IMR-90 (cell line): ENCODE data around the gene GLIS1. TPM values are rescaled to one million over a fixed set of nuclear protein-coding genes. Genes with fewer than 3 reads are reported as not detected.

Source experiments
- ATAC-seq: fragments of 200-7000 bp; cut with Tn5 transposase; 2 replicates; pipeline ENCODE4 v1.9.1; 2020; ENCODE audit warnings: low read depth, mild to moderate bottlenecking, moderate library complexity
- BruUV-seq: library from RNA; stranded (reverse); fragments of 400-500 nt; replicated peaks from 2 replicates; lab custom pipeline; 2021; lab: Mats Ljungman, UMichigan
- CTCF ChIA-PET: fragments of 300-600 bp; formaldehyde crosslinking; extraction: SDS; loops from one replicate; lab custom pipeline; 2021; ENCODE audit warnings: antibody characterized with exemption; lab: Yijun Ruan, JAX
- POLR2A ChIA-PET: fragments of 300-600 bp; sonication (Branson Sonifier 250); formaldehyde crosslinking; loops from one replicate; lab custom pipeline; 2022; ENCODE audit warnings: antibody characterized with exemption; ENCODE audit not compliant: unreplicated experiment; lab: Charles Lee
- DNase-seq: peaks from one replicate; pipeline ENCODE4 v3.0.0; 2013
- H2AFZ ChIP-seq: replicated peaks from 2 replicates; pipeline ENCODE3; 2013; ENCODE audit warnings: low read length, mild to moderate bottlenecking; ENCODE audit not compliant: poor library complexity
- H2AK5ac ChIP-seq: 2 replicates; pipeline ENCODE4 v1.6.1; 2013; ENCODE audit warnings: low read depth, low read length, inconsistent platforms
- H2AK9ac ChIP-seq: replicated peaks from 2 replicates; pipeline ENCODE3; 2013; ENCODE audit warnings: mild to moderate bottlenecking, low read depth, low read length, moderate library complexity; ENCODE audit not compliant: poor library complexity
- H2BK120ac ChIP-seq: 2 replicates; pipeline ENCODE4 v1.6.1; 2013; ENCODE audit warnings: low read depth, low read length, inconsistent platforms
- H2BK15ac ChIP-seq: 3 replicates; pipeline ENCODE4 v1.6.1; 2013; ENCODE audit warnings: low read depth, low read length, inconsistent platforms
- H2BK20ac ChIP-seq: 2 replicates; pipeline ENCODE4 v1.6.1; 2013; ENCODE audit warnings: low read depth, mild to moderate bottlenecking, inconsistent platforms, low read length, moderate library complexity
- H2BK5ac ChIP-seq: 2 replicates; pipeline ENCODE4 v1.6.1; 2013; ENCODE audit warnings: mild to moderate bottlenecking, low read depth, low read length, inconsistent platforms; ENCODE audit not compliant: poor library complexity, severe bottlenecking
- H3K14ac ChIP-seq: replicated peaks from 2 replicates; pipeline ENCODE4 v1.6.1; 2013; ENCODE audit warnings: low read depth, low read length, inconsistent platforms
- H3K18ac ChIP-seq: 2 replicates; pipeline ENCODE4 v1.6.1; 2013; ENCODE audit warnings: low read depth, low read length, control low read depth
- H3K23ac ChIP-seq: 2 replicates; pipeline ENCODE4 v1.6.1; 2013; ENCODE audit warnings: low read depth, low read length, inconsistent platforms
- H3K27ac ChIP-seq: 2 replicates; pipeline ENCODE4 v1.5.1; 2013; ENCODE audit warnings: mild to moderate bottlenecking, control low read depth, low read length; ENCODE audit not compliant: insufficient read depth
- H3K27me3 ChIP-seq: 2 replicates; pipeline ENCODE4 v1.6.1; 2013; ENCODE audit warnings: low read length; ENCODE audit not compliant: control insufficient read depth, insufficient read depth
- H3K36me3 ChIP-seq: 2 replicates; pipeline ENCODE4 v1.6.1; 2013; ENCODE audit warnings: low read length, mixed read lengths; ENCODE audit not compliant: control insufficient read depth, insufficient read depth
- H3K4ac ChIP-seq: 2 replicates; pipeline ENCODE4 v1.6.1; 2013; ENCODE audit warnings: low read depth, low read length, inconsistent platforms
- H3K4me1 ChIP-seq: 2 replicates; pipeline ENCODE4 v1.6.1; 2013; ENCODE audit warnings: low read length, mixed read lengths; ENCODE audit not compliant: control insufficient read depth, insufficient read depth
- H3K4me2 ChIP-seq: 2 replicates; pipeline ENCODE4 v1.6.1; 2013; ENCODE audit warnings: low read depth, mild to moderate bottlenecking, control low read depth, low read length, moderate library complexity
- H3K4me3 ChIP-seq: 2 replicates; pipeline ENCODE4 v1.5.1; 2013; ENCODE audit warnings: low read depth, mild to moderate bottlenecking, control low read depth, low read length, moderate library complexity; ENCODE audit not compliant: insufficient read depth
- H3K56ac ChIP-seq: 2 replicates; pipeline ENCODE4 v1.6.1; 2013; ENCODE audit warnings: low read length, inconsistent platforms; ENCODE audit not compliant: insufficient read depth; ENCODE audit errors: extremely low read depth
- H3K79me1 ChIP-seq, 2 experiments: 2 replicates each; pipeline ENCODE4 v1.6.1; 2013; ENCODE audit warnings: low read length in 2 of 2, inconsistent platforms in 1 of 2, low read depth in 1 of 2
- H3K9ac ChIP-seq: 2 replicates; pipeline ENCODE4 v1.6.1; 2013; ENCODE audit warnings: low read depth, low read length, control low read depth
- H3K9me1 ChIP-seq: 2 replicates; pipeline ENCODE4 v1.6.1; 2013; ENCODE audit warnings: low read length, inconsistent platforms; ENCODE audit not compliant: insufficient read depth
- H3K9me3 ChIP-seq: 2 replicates; pipeline ENCODE4 v1.6.1; 2013; ENCODE audit warnings: low read length; ENCODE audit not compliant: control insufficient read depth, insufficient read depth
- H4K20me1 ChIP-seq: 2 replicates; pipeline ENCODE4 v1.6.1; 2013; ENCODE audit warnings: low read length, inconsistent platforms; ENCODE audit not compliant: insufficient read depth
- H4K5ac ChIP-seq: 2 replicates; pipeline ENCODE4 v1.6.1; 2013; ENCODE audit warnings: mild to moderate bottlenecking, low read depth, low read length, control low read depth
- H4K8ac ChIP-seq, 2 experiments: 2 replicates each; pipeline ENCODE4 v1.6.1; 2013; ENCODE audit warnings: low read depth in 2 of 2, low read length in 2 of 2, control low read depth in 1 of 2, inconsistent platforms in 1 of 2
- H4K91ac ChIP-seq: 2 replicates; pipeline ENCODE4 v1.6.1; 2013; ENCODE audit warnings: low read depth, low read length, inconsistent platforms; ENCODE audit not compliant: insufficient read depth
- CHD1 ChIP-seq: IDR thresholded peaks from 2 replicates; pipeline ENCODE4 v1.6.1; 2012; ENCODE audit warnings: low read depth, low read length, improper control_type of control experiment
- SMC3 ChIP-seq: fragments of 150-350 bp; IDR thresholded peaks from 2 replicates; pipeline ENCODE4 v1.6.1; 2016; ENCODE audit warnings: low read depth, mild to moderate bottlenecking, antibody characterized with exemption, low read length, moderate library complexity
- WGBS, 2 experiments: methylation state at CpG; one replicate each; pipeline versions ENCODE4 v1.1.5 to v1.1.7; 2013; ENCODE audit warnings: missing lambda C conversion rate in 2 of 2; ENCODE audit not compliant: insufficient read length in 1 of 2; ENCODE audit errors: extremely low coverage in 2 of 2; 5-methylcytosine and 5-hydroxymethylcytosine counted together
- dilution Hi-C: fragments of 300-500 bp; cut with HindIII; formaldehyde crosslinking; loops from one replicate; pipeline ENCODE4 v1.14.3; 2018; ENCODE audit warnings: low sequenced_read_pairs; ENCODE audit not compliant: unreplicated experiment
- in situ Hi-C: fragments of 300-500 bp; cut with MboI; formaldehyde crosslinking; loops from 3 replicates; pipeline ENCODE4 v1.14.3; 2019; ENCODE audit warnings: low sequenced_read_pairs, inconsistent platforms, mixed read lengths
- intact Hi-C: fragments of 100-400 bp; cut with micrococcal nuclease; formaldehyde crosslinking; loops from 2 replicates; pipeline ENCODE4 v1.10.0; 2022
- polyA plus RNA-seq, 3 experiments: library from polyadenylated mRNA; depleted of rRNA; stranded (reverse); fragments of >200 nt; gene quantifications; 2 replicates each; pipeline ENCODE4 v1.2.3, GENCODE V29; 2012; ENCODE audit warnings: low replicate concordance in 1 of 3
- total RNA-seq: library from RNA; depleted of rRNA; stranded (reverse); fragments of >200 nt; gene quantifications from 2 replicates; pipeline ENCODE4 v1.2.3, GENCODE V29; 2012

The GLIS1 gene
- total and polyA plus RNA-seq, 2 of the 4 experiments (the other 2 are of a cell fraction), result 0.18 to 2.3 TPM

- H3K14ac ChIP-seq, result no peak overlapping the region
- dilution Hi-C loops (no loop called here), intact Hi-C loops (no loop called here), in situ Hi-C loops (no loop called here)
- no peak overlapping the region for H4K91ac ChIP-seq
- no peak overlapping the region for H3K9ac ChIP-seq
- no peak overlapping the region for H3K4me3 ChIP-seq
- H3K27me3 ChIP-seq, result no peaks in the 10 kb centered on the region
- ChIA-PET CTCF (no interaction called here), POLR2A (no interaction called here)
- no peak overlapping the region for H3K23ac ChIP-seq
- H3K36me3 ChIP-seq, result no peaks in the 10 kb centered on the region; the same call in 1 of the 2 replicates
- H2AK9ac ChIP-seq, result no peak overlapping the region
- no peak overlapping the region for H3K18ac ChIP-seq
- no peak overlapping the region for H2AFZ ChIP-seq
- no peak for ATAC-seq
- H4K8ac ChIP-seq, result no peak overlapping the region
- H3K4ac ChIP-seq, result no peak overlapping the region
- H3K79me1 ChIP-seq, result no peaks in the 10 kb centered on the region
- H4K20me1 ChIP-seq, result peaks cover 4% of the 10 kb centered on the region; the same call in 1 of the 2 replicates
- DNase-seq, result no peak
- no TSS peak for BruUV-seq
- no peak overlapping the region for H3K27ac ChIP-seq
- no peak overlapping the region for H2AK5ac ChIP-seq
- H3K9me3 ChIP-seq, result no peaks in the 10 kb centered on the region
- no peak overlapping the region for H4K5ac ChIP-seq
- H2BK20ac ChIP-seq, result no peak overlapping the region
- H2BK15ac ChIP-seq, result no peak overlapping the region
- TF ChIP-seq CHD1 (no peak), SMC3 (no peak)
- WGBS, 2 experiments, result 67% methylated on average over 1 of the region's 5 CpGs; no CpG with 5 or more reads in 1 of the 2 experiments
- H3K56ac ChIP-seq, result no peak overlapping the region
- peaks cover 12% of the 10 kb centered on the region for H3K4me1 ChIP-seq
- no peak overlapping the region for H2BK120ac ChIP-seq
- H2BK5ac ChIP-seq, result no peak overlapping the region
- H3K4me2 ChIP-seq, result no peak overlapping the region
- peaks cover 15% of the 10 kb centered on the region for H3K9me1 ChIP-seq
These were observed 161.9 kb downstream of the GLIS1 start for GRCh38 chr1:53576866-53577760.
